ENCODE results near the gene SIX4. TPM values are rescaled to one million over a fixed set of nuclear protein-coding genes. Genes with fewer than 3 reads are reported as not detected.

SIX4 gene
- total and polyA plus RNA-seq, 8 donors: 0.35 to 5.8 (median 1.8) TPM; not detected in 1

- peaks cover 0 to 74% (median 31%) of the 10 kb centered on the region in 3 donors for H3K27me3 ChIP-seq
- no peaks in the 10 kb centered on the region for H3K9me3 ChIP-seq
- H3K4me1 ChIP-seq: peaks cover 13 to 36% (median 33%) of the 10 kb centered on the region in 4 donors
- H3K4me3 ChIP-seq: peak overlapping the region; percentile 68 to 94 (median 80)
- H3K27ac ChIP-seq: peak overlapping the region; percentile 64 to 85 (median 83)
- DNase-seq: peak; percentile 54 to 81
- TF ChIP-seq POLR2A (IDR thresholded peaks at IDR 0.05) (no peak), POLR2AphosphoS5 (IDR thresholded peaks at IDR 0.05) (no peak), EP300 (IDR thresholded peaks at IDR 0.05) (no peak), CTCF (IDR thresholded peaks at IDR 0.05) (no peak)
- H3K36me3 ChIP-seq: no peaks in the 10 kb centered on the region
- intact Hi-C loops (cut with DNase I; ENCODE audit: low total_unique reads): loop anchor here (10.0 kb wide), 1 partner anchor 261 kb away; the partner anchor contains the start of genes SLC38A6 and TRMT5
- WGBS, 5 donors: 0 to 1% (median 1%) methylated on average over 16 to 78 of the region's 78 CpGs
These were observed 840 bp downstream of the SIX4 start for GRCh38 chr14:60723116-60723906.

GRCh38 chr14:60722357-60723115, 1.6 kb downstream of the SIX4 start:
- 0 to 2% (median 1%) methylated on average over 50 to 60 of the region's 60 CpGs for WGBS, 5 donors
- Histone ChIP-seq H3K27ac (peak overlapping the region; percentile 64 to 85 (median 83)), H3K9me3 (no peaks in the 10 kb centered on the region), H3K36me3 (no peaks in the 10 kb centered on the region), H3K4me1 (peaks cover 13 to 36% (median 33%) of the 10 kb centered on the region in 4 donors), H3K27me3 (peaks cover 0 to 68% (median 31%) of the 10 kb centered on the region in 3 donors), H3K4me3 (peak overlapping the region; percentile 68 to 94 (median 80))
- intact Hi-C loops (cut with DNase I; ENCODE audit: low total_unique reads): loop anchor here (10.0 kb wide), 1 partner anchor 262 kb away; the partner anchor contains the start of genes SLC38A6 and TRMT5
- peak; percentile 40 to 77 for DNase-seq
- TF ChIP-seq CTCF (IDR thresholded peaks at IDR 0.05) (no peak), EP300 (IDR thresholded peaks at IDR 0.05) (no peak), POLR2A (IDR thresholded peaks at IDR 0.05) (no peak), POLR2AphosphoS5 (IDR thresholded peaks at IDR 0.05) (no peak)

GRCh38 chr14:60722107-60722356, 2.1 kb downstream of the SIX4 start:
- intact Hi-C loops (cut with DNase I; ENCODE audit: low total_unique reads): loop anchor here (10.0 kb wide), 1 partner anchor 263 kb away; the partner anchor contains the start of genes SLC38A6 and TRMT5
- DNase-seq: no peak
- H3K27me3 ChIP-seq: peaks cover 0 to 63% (median 31%) of the 10 kb centered on the region in 3 donors
- H3K36me3 ChIP-seq: no peaks in the 10 kb centered on the region
- peak overlapping the region; percentile 68 to 94 (median 80) for H3K4me3 ChIP-seq
- no peak for TF ChIP-seq POLR2AphosphoS5 (IDR thresholded peaks at IDR 0.05)
- no peak for TF ChIP-seq CTCF (IDR thresholded peaks at IDR 0.05)
- TF ChIP-seq POLR2A (IDR thresholded peaks at IDR 0.05): no peak
- TF ChIP-seq EP300 (IDR thresholded peaks at IDR 0.05): no peak
- peaks cover 13 to 36% (median 33%) of the 10 kb centered on the region in 4 donors for H3K4me1 ChIP-seq
- no peaks in the 10 kb centered on the region for H3K9me3 ChIP-seq
- H3K27ac ChIP-seq: peak overlapping the region in 4 of 5 donors; percentile 50 to 85 (median 80)
- WGBS, 5 donors: 0 to 2% (median 1%) methylated on average over 11 of the region's 11 CpGs

All from stomach (tissue), 9 donors.